ENCODE measurements around the gene TMEM9.
A peak's percentile ranks its signal among the peaks of the same experiment; 100 is the strongest.

Gene TMEM9

GRCh38 chr1:201145132-201145531 lies 9.1 kb downstream of the TMEM9 start:
- no peak for DNase-seq (ENCODE audit: low spot score)

DNA sequence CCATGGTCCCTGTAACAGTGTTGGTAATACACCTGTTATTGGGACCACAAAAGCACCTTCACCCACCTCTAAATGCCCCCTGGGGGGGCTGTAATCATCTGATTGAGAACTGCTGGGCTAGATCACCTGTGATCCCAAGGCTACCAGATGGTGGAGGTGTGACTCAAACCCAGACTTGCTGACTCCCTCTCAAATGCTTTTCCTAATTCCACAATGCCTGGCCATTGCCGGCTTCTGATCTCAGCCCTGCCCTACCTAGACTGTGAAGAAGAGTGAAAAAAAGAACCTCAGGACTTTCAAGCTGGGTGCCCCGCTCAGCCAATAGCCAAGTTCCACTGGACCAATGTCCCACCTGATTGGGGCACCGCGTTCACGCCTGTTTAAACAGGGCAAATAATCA lies 9.6 kb downstream of the TMEM9 start:
- DNase-seq (ENCODE audit: low spot score), result no peak

GRCh38 chr1:201143726-201144635 lies 10.3 kb downstream of the TMEM9 start:
- no peak for DNase-seq (ENCODE audit: low spot score)

DNA sequence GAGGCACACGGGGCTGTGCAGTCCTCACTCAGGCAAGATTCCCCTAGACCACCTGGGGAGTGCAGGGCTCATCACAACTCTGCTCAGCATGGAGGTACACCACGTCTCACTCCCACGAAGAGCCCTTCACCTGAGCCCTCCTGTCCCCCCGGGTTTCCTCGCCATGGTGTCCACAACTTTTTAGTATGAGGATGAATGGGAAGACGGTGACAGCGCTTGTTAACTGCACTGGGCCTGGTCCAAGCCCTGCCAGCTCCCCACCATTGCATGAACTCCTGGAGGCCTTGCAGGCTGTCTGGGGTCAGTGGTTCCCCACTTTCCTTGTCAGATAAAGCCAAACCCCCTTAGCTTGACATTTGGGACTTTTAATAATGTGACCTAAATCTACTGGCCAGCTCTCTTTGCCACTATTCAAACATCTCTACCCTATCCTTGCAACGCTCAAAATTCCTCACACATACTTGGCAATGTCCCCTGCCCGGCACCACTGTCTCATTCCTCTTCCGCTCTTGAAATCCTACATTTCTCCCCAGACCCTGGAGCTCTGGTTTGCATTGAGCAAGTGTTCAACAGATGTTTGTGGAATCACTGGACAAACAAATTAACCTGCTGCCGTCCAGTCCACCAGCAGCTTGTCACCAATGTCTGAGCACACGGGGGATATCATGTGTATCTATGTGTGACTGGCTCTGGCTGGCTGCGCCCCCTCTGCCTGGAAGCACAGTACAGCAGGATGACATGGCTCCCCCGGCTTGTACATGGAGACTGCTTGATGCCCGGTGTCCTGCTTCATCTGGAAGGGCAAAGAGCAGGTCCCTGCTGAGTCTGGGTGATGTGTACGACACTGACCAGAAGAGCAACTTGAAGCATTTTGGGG lies 11.2 kb downstream of the TMEM9 start:
- no peak for DNase-seq (ENCODE audit: low spot score)

DNA sequence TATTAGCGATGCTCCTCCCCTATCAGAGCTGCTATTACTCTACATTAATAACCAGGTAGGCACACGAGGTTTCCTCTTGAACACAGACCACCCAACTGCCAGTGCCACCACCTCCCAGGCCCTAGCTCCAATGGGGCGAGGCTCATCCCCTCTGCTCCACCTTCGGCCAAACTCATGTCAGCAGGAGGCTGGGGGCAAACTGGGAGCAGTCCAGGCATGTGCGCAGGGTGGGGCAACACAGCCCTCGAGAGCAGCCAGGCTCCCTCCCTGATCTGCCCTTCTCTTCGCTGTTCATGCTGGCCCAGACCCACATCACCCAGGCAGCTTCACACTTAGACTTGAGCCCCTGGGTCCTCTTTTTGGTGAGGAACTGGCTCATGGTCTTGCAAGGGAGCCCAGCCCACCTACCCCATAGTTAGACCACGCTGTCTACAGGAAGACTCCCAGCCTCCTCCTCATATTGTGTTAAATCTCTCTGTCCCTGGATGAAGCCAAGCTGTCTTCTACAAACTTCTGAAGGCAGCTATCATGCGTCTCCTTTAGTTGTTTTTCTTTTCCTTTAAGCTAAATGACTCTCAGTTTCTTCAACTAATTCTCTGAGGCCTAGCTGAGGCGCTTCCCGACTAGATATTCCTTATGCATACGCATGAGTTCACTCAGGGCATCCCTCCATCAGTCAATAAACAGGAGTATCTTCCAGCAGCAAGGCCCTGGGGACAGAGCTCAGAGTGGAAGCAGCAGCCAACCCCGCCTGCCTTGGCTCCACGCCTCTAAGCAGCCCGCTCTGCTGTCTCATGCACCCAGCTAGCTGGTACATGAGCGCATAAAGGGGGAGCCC lies 12.0 kb downstream of the TMEM9 start:
- DNase-seq (ENCODE audit: low spot score), result no peak

DNA sequence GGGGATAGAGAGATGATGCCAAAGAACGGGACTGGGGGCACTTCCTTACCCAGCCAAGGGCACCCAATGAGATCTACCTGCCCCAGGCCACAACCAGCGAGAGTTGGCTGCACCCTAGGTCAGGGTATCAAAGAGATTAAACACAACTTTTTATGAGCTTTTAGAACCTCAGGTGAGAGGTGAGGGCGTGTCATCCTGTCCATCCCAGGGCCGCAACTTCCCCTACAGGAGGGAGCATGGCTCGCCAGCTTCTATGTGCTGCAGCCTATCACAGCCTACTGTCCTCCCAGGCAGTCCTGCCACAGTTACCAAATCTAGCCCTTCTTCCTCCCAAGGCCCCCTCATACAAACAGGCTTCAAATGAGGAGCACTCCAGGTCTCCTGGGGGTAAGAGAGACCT lies 12.9 kb downstream of the TMEM9 start:
- no peak for DNase-seq (ENCODE audit: low spot score)

- DNase-seq (ENCODE audit: low spot score), result no peak
Measured at GRCh38 chr1:201140941-201141260, 13.4 kb downstream of the TMEM9 start.

DNA sequence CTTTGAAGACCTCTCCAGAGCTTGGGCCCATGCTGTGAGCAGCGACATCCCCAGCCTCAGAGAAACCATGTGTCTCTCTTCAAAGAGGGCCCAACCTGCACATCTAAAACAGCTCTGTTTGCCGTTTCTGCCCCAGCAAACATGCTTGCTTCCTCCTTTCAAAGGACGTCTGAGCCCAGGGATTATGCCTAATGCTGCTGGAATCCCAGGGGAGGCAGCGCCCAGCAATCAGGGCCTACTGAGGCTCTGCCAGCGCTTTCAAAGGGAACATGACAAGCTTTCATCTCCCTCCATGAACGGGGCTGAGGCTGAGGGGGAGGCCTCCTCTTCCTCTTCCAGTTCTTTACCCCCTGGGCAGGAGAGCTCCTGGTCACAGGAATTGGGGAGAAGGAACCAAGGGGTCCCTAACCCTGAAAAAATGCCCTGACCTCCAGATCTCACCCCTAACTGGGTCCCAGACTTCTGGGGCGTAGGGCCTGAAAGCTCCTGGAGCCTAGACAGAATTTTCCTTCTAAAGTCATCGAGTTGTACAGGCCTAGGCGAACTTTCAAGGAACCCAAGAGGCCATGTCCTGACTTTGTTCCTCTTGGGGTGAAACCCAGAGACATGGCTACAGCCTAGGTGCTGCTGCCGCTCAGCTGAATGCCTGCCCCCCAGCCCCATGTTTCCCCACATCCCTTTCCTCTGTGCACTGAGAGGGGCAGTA lies 13.9 kb downstream of the TMEM9 start:
- DNase-seq (ENCODE audit: low spot score), result no peak

DNA sequence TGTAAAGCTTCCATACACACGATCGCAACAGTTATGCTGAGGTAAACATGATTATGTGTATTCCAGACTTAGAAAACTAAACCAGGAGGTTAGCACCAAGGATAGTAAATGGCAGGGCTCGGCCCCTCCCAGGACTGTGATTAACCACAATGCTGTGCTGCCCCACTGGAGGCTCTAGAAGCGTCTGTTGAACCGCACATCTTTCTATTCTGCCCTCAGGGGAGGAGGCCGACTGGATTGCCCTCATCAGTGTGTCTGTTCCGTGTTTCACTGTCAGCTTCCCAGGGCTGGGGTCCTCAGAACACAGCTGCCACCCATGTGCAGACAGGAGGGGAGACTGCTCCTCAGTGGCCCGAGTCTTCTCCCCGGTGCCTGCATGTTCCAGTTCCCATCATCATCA lies 14.5 kb downstream of the TMEM9 start:
- no peak for DNase-seq (ENCODE audit: low spot score)

- no peak for DNase-seq (ENCODE audit: low spot score)
Measured at GRCh38 chr1:201139306-201139705, 15.0 kb downstream of the TMEM9 start.

GRCh38 chr1:201138311-201138840 lies 15.9 kb downstream of the TMEM9 start:
- DNase-seq (ENCODE audit: low spot score), result no peak

DNA sequence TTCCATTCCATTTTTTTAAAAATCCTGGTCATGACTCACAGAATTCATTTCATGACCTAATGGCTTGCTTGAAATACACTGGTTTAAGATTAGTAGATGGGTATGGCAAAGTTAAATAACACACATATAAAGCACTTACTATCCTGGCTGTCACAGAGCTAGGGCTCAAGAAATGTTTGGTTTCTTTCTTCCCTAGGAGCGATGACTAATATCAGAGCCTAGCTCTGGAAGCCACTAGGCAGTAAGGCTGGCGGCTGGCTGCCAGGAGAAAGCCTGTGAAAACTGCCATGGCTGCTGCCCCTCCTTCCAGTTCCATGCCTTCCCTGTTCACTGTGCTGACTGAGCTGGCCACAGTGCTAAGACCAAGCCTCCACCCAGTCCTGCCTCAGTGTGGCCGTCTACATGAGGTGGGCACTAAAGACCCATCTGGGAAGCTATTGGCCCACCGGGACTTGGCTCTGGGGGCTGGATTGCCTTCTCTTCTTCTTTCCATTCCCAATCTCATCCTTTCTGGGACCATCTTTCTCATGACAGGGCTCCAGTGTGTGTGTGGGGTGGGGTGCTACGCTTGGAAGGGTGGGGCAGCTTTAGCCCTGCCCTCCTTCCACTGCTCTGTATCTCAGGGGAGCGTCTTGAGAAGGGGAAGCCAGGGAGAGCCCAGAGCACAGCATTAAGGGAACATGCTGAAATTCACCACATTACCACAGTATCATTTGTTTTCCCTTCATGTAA lies 16.5 kb downstream of the TMEM9 start:
- DNase-seq (ENCODE audit: low spot score), result peak; percentile 12

DNA sequence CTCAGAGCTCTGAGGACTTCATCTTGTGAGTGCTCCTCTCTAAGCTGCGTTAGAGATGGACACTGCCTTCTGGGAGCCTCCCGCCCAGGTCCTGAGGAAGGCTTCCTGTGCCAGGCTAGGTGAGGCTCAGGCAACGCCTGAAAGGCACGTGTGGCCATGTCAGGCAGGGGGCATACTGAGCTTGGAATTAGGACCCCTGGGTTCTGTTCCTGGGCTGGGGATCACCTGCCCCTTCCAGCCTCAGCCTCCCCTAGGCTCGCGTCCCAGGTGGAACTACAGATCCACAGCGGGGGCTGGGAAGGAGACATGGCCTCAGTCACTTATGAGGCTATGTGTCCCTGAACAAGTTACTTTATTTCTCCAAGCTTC lies 17.3 kb downstream of the TMEM9 start:
- DNase-seq (ENCODE audit: low spot score), result no peak

GRCh38 chr1:201136355-201137023 lies 17.8 kb downstream of the TMEM9 start:
- DNase-seq (ENCODE audit: low spot score), result no peak

GRCh38 chr1:201134405-201134804 lies 19.9 kb downstream of the TMEM9 start:
- no peak for DNase-seq (ENCODE audit: low spot score)

GRCh38 chr1:201131398-201131797 lies 22.9 kb downstream of the TMEM9 start:
- no peak for DNase-seq (ENCODE audit: low spot score)

GRCh38 chr1:201128962-201129361 lies 25.3 kb downstream of the TMEM9 start:
- DNase-seq (ENCODE audit: low spot score), result no peak

DNA sequence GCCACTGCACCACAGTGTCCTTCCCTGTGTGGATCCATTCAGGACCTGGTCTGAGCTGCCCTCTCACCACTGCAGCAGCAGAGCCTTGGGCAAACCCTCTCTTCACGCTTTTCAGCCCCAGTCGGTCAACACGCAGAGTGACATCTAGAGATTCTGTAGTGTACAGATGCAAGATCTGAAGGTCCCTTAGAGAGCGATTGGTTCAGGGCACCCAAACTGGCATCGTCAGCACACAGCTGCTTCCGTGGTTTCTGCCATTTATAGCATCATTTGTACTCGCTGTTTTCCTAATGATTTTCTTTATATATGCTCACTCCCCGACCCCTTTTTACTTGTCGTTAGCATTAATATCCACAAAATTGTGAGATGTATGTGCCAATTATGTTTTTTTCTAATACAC lies 25.8 kb downstream of the TMEM9 start:
- no peak for DNase-seq (ENCODE audit: low spot score)

DNA sequence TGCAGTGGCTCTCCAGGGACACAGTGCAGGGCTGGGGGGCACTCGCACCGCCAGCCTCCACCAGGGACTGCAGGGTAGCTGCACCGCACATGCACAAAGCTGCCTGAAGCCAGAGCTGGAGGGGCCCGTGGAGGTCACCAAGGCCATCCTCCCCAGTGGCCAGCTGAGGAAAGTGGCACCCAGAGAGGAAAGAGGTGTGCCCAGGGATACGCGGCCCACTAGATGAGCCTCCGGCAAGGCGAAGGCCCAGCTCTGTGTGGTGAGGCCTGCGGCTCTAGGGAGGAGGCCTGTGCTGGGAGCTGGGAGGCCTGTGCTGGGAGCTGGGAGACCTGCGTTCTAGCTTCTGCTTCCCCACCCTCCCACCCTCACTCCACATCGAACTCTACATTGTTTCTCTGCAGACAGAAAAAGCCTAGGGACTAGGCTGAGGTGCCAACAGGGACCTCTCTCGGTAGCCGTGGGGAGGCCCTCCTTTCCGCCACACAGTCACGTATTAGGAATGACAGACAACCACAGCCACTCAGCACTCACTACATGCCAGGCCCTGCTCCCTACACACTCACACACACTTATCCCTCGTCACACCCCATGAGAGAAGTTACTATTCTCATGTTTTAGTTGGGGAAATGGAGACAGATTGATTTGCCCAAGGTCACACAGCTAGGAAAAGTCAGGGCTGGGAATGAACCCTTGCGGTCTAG lies 26.4 kb downstream of the TMEM9 start:
- DNase-seq (ENCODE audit: low spot score), result no peak
